HepG2 (cell line): Measurements from ENCODE around the gene MBTD1. TPM values are rescaled to one million over a fixed set of nuclear protein-coding genes. Genes with fewer than 3 reads are reported as not detected.

Experiments used
- ARID2 ChIP-seq: sonication (generic); formaldehyde crosslinking; IDR thresholded peaks from 2 replicates; pipeline ENCODE4 v1.8.1; 2022; ENCODE audit warnings: mild to moderate bottlenecking, missing genetic modification reagents, borderline replicate concordance
- ARNT ChIP-seq: fragments of 450-650 bp; IDR thresholded peaks from 2 replicates; pipeline ENCODE4 v1.6.1; 2017
- CBX2 ChIP-seq, 2 experiments: fragments of 200-600 bp in 1 of 2; sonication (generic); formaldehyde crosslinking in 1 of 2; IDR thresholded peaks; 2 replicates each; pipeline versions ENCODE4 v1.7.0 to v1.8.1; 2018 to 2022; ENCODE audit warnings: low read depth in 2 of 2, low read length in 1 of 2, mild to moderate bottlenecking in 1 of 2, missing genetic modification reagents in 1 of 2
- CC2D1A ChIP-seq: sonication (generic); formaldehyde crosslinking; IDR thresholded peaks from 2 replicates; pipeline ENCODE4 v1.8.1; 2023; ENCODE audit warnings: mild to moderate bottlenecking, missing genetic modification reagents
- MTF2 ChIP-seq: sonication (generic); formaldehyde crosslinking; IDR thresholded peaks from 2 replicates; pipeline ENCODE4 v1.5.0; 2020; ENCODE audit warnings: missing genetic modification reagents, borderline replicate concordance
- NONO ChIP-seq, 2 experiments: fragments of 450-650 bp in 1 of 2; sonication (generic) in 1 of 2; formaldehyde crosslinking in 1 of 2; IDR thresholded peaks in 1 of 2; conservative IDR thresholded peaks in 1 of 2; 2 replicates each; pipeline versions ENCODE4 v1.6.1 to v1.8.0; 2017 to 2022; ENCODE audit warnings: mild to moderate bottlenecking in 1 of 2, missing genetic modification reagents in 1 of 2, moderate library complexity in 1 of 2
- RCOR2 ChIP-seq: IDR thresholded peaks from 2 replicates; pipeline ENCODE4 v1.6.1; 2016; ENCODE audit warnings: missing biosample characterization, missing genetic modification reagents
- REXO4 ChIP-seq: sonication (generic); formaldehyde crosslinking; IDR thresholded peaks from 2 replicates; pipeline ENCODE4 v1.8.0; 2022; ENCODE audit warnings: missing genetic modification reagents, mild to moderate bottlenecking, borderline replicate concordance
- SMAD3 ChIP-seq: sonication (generic); formaldehyde crosslinking; IDR thresholded peaks from 2 replicates; pipeline ENCODE4 v1.4.0; 2020; ENCODE audit warnings: missing genetic modification reagents
- ZMYM2 ChIP-seq: sonication (generic); formaldehyde crosslinking; IDR thresholded peaks from 2 replicates; pipeline ENCODE4 v1.8.0; 2022; ENCODE audit warnings: mild to moderate bottlenecking, missing genetic modification reagents
- ZNF160 ChIP-seq: sonication (generic); formaldehyde crosslinking; IDR thresholded peaks from 2 replicates; pipeline ENCODE4 v1.8.0; 2022; ENCODE audit warnings: mild to moderate bottlenecking, inconsistent platforms, missing genetic modification reagents
- ZNF225 ChIP-seq: sonication (generic); formaldehyde crosslinking; IDR thresholded peaks from 2 replicates; pipeline ENCODE4 v1.4.0; 2020; ENCODE audit warnings: mild to moderate bottlenecking, missing genetic modification reagents
- ZNF326 ChIP-seq: sonication (generic); formaldehyde crosslinking; IDR thresholded peaks from 2 replicates; pipeline ENCODE4 v1.4.0; 2020; ENCODE audit warnings: missing genetic modification reagents, borderline replicate concordance
- ZNF614 ChIP-seq: IDR thresholded peaks from 2 replicates; pipeline ENCODE4 v1.6.1; 2018; ENCODE audit warnings: missing biosample characterization, missing genetic modification reagents, inconsistent platforms, borderline replicate concordance
- ZNF670 ChIP-seq: sonication (generic); formaldehyde crosslinking; IDR thresholded peaks from 2 replicates; pipeline ENCODE4 v1.8.0; 2022; ENCODE audit warnings: mild to moderate bottlenecking, missing genetic modification reagents, borderline replicate concordance
- ZNF780A ChIP-seq: sonication (generic); formaldehyde crosslinking; IDR thresholded peaks from 2 replicates; pipeline ENCODE4 v1.8.0; 2022; ENCODE audit warnings: mild to moderate bottlenecking, missing genetic modification reagents, moderate library complexity
- polyA plus RNA-seq, 8 experiments: library from polyadenylated mRNA; depleted of rRNA in 3 of 8; stranded (reverse) in 7 of 8; unstranded in 1 of 8; fragments of >200 nt; fragmentation: Illumina TruSeq in 4 of 8; extraction: Trizol in 4 of 8; gene quantifications; 2 replicates each; pipeline versions ENCODE4 v1.2.1 to v1.2.3, GENCODE V29; 2011 to 2016; ENCODE audit warnings: low read depth in 4 of 8, missing spikeins in 1 of 8, mixed read lengths in 1 of 8; ENCODE audit not compliant: insufficient read depth in 1 of 8
- total RNA-seq, 5 experiments: library from RNA; depleted of rRNA; stranded (reverse); fragments of >200 nt; fragmentation: Illumina TruSeq; extraction: Trizol; gene quantifications; 2 replicates each; pipeline ENCODE4 v1.2.3, GENCODE V29; 2016; ENCODE audit warnings: low read depth in 1 of 5
- TF ChIP-seq, protein P1 (sequence below): sonication (generic); formaldehyde crosslinking; IDR thresholded peaks from 2 replicates; pipeline ENCODE4 v1.4.0; 2020; ENCODE audit warnings: missing genetic modification reagents, mild to moderate bottlenecking, borderline replicate concordance
- TF ChIP-seq, protein P2 (sequence below): sonication (generic); formaldehyde crosslinking; IDR thresholded peaks from 2 replicates; pipeline ENCODE4 v1.4.0; 2020; ENCODE audit warnings: missing genetic modification reagents
- TF ChIP-seq, protein P3 (sequence below): sonication (generic); formaldehyde crosslinking; IDR thresholded peaks from 2 replicates; pipeline ENCODE4 v1.5.0; 2020; ENCODE audit warnings: mild to moderate bottlenecking, low read depth, missing genetic modification reagents, borderline replicate concordance
- TF ChIP-seq, protein P4 (sequence below): sonication (generic); formaldehyde crosslinking; IDR thresholded peaks from 2 replicates; pipeline ENCODE4 v1.5.0; 2020; ENCODE audit warnings: missing genetic modification reagents
- TF ChIP-seq, protein P5 (sequence below): sonication (generic); formaldehyde crosslinking; IDR thresholded peaks from 2 replicates; pipeline ENCODE4 v1.5.1; 2020; ENCODE audit warnings: missing genetic modification reagents, mild to moderate bottlenecking, borderline replicate concordance
- TF ChIP-seq, protein P6 (sequence below): sonication (generic); formaldehyde crosslinking; IDR thresholded peaks from 2 replicates; pipeline ENCODE4 v1.5.0; 2020; ENCODE audit warnings: missing genetic modification reagents

Gene MBTD1
- total and polyA plus RNA-seq, 2 of the 13 experiments (the other 11 are each of a cell fraction or from before 2014, with no cell fraction given): 20.9 TPM

DNA sequence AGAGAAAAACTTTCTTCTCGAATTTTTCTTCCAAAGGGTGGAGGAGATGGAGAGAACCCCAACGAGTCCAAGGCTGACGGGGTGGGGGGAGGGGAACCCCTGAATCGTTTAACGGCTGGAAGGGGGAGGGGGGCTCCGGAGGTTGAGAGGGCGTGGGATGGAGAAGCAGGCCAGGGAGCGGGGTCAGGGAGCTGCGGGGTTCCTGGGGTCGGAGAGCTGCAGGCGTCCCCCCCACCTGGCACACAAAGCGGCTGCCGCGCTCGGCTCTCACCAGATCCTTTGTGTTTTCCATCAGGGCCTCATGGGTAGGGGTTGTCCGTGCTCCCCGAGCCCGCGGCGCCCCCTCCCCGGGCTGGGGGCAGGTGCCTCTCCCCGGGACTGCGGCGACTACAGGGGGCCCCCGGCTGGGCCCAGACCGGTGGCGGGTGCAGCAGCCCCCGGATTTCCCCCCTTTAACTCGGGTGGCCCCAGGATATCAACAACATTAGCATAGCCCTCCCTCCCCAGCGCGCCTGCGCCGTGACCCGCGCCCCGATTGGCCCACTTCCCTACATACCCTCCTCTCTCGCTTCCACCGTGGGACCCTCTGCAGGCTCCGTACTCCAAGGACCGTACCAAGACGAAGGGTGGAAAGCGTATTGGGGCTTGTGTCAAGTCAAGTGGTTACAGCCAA, at the start of gene MBTD1 (continued):
- TF ChIP-seq, protein P1, sequence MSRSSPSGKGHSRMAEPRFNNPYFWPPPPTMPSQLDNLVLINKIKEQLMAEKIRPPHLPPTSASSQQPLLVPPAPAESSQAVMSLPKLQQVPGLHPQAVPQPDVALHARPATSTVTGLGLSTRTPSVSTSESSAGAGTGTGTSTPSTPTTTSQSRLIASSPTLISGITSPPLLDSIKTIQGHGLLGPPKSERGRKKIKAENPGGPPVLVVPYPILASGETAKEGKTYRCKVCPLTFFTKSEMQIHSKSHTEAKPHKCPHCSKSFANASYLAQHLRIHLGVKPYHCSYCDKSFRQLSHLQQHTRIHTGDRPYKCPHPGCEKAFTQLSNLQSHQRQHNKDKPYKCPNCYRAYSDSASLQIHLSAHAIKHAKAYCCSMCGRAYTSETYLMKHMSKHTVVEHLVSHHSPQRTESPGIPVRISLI (CRISPR knock-in tag): no peak
- TF ChIP-seq REXO4: no peak
- 0 out of 2 replicates have a peak, but pooled peaks have one; percentile 48 for TF ChIP-seq ZNF160 (CRISPR knock-in tag)
- no peak for TF ChIP-seq CBX2 (IDR thresholded peaks at IDR 0.05; ENCODE audit: low read depth, low read length)
- no peak for TF ChIP-seq CBX2 (CRISPR knock-in tag; IDR thresholded peaks at IDR 0.05; ENCODE audit: low read depth)
- TF ChIP-seq ZNF670: no peak
- no peak for TF ChIP-seq ZNF326
- TF ChIP-seq SMAD3 (CRISPR knock-in tag): no peak
- TF ChIP-seq ZMYM2 (CRISPR knock-in tag): no peak
- TF ChIP-seq ARNT: no peak
- no peak for TF ChIP-seq MTF2 (CRISPR knock-in tag)
- TF ChIP-seq, protein P2, sequence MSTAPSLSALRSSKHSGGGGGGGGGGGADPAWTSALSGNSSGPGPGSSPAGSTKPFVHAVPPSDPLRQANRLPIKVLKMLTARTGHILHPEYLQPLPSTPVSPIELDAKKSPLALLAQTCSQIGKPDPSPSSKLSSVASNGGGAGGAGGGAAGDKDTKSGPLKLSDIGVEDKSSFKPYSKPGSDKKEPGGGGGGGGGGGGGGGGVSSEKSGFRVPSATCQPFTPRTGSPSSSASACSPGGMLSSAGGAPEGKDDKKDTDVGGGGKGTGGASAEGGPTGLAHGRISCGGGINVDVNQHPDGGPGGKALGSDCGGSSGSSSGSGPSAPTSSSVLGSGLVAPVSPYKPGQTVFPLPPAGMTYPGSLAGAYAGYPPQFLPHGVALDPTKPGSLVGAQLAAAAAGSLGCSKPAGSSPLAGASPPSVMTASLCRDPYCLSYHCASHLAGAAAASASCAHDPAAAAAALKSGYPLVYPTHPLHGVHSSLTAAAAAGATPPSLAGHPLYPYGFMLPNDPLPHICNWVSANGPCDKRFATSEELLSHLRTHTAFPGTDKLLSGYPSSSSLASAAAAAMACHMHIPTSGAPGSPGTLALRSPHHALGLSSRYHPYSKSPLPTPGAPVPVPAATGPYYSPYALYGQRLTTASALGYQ: no peak; the same call in 1 of the 2 replicates
- TF ChIP-seq ZNF780A (CRISPR knock-in tag): no peak
- no peak for TF ChIP-seq NONO (IDR thresholded peaks at IDR 0.05)
- no peak; the same call in 1 of the 2 replicates for TF ChIP-seq NONO (CRISPR knock-in tag; conservative IDR thresholded peaks at IDR 0.05)
- TF ChIP-seq, protein P3, sequence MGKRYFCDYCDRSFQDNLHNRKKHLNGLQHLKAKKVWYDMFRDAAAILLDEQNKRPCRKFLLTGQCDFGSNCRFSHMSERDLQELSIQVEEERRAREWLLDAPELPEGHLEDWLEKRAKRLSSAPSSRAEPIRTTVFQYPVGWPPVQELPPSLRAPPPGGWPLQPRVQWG (CRISPR knock-in tag): no peak
- TF ChIP-seq, protein P4, sequence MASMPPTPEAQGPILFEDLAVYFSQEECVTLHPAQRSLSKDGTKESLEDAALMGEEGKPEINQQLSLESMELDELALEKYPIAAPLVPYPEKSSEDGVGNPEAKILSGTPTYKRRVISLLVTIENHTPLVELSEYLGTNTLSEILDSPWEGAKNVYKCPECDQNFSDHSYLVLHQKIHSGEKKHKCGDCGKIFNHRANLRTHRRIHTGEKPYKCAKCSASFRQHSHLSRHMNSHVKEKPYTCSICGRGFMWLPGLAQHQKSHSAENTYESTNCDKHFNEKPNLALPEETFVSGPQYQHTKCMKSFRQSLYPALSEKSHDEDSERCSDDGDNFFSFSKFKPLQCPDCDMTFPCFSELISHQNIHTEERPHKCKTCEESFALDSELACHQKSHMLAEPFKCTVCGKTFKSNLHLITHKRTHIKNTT (CRISPR knock-in tag): no peak
- TF ChIP-seq ZNF614 (CRISPR knock-in tag): no peak; the same call in none of the 2 replicates
- no peak for TF ChIP-seq ARID2 (CRISPR knock-in tag)
- TF ChIP-seq RCOR2 (CRISPR knock-in tag): no peak
- TF ChIP-seq CC2D1A (CRISPR knock-in tag): no peak
- no peak for TF ChIP-seq ZNF225 (CRISPR knock-in tag)
- TF ChIP-seq, protein P5, sequence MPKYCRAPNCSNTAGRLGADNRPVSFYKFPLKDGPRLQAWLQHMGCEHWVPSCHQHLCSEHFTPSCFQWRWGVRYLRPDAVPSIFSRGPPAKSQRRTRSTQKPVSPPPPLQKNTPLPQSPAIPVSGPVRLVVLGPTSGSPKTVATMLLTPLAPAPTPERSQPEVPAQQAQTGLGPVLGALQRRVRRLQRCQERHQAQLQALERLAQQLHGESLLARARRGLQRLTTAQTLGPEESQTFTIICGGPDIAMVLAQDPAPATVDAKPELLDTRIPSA (CRISPR knock-in tag): 0 out of 2 replicates have a peak, but pooled peaks have one; percentile 34
- TF ChIP-seq, protein P6, sequence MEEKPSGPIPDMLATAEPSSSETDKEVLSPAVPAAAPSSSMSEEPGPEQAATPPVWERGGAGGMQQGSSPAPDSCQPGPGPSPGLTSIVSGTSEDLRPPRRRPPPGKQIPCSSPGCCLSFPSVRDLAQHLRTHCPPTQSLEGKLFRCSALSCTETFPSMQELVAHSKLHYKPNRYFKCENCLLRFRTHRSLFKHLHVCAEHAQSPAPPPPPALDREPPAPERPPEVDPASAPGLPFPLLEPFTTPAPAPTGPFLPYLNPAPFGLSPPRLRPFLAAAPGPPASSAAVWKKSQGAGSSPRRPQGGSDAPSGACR (CRISPR knock-in tag): no peak
